Panc1 (cell line): ENCODE data around the gene WSCD1. TPM values are rescaled to one million over a fixed set of nuclear protein-coding genes. Genes with fewer than 3 reads are reported as not detected.

ENCODE experiments used
- ATAC-seq: fragments of 200-7000 bp; cut with Tn5 transposase; 2 replicates; pipeline ENCODE4 v1.9.1; 2020; ENCODE audit warnings: mild to moderate bottlenecking, moderate library complexity
- BruUV-seq: library from RNA; stranded (reverse); fragments of 400-500 nt; replicated peaks from 2 replicates; lab custom pipeline; 2021; lab: Mats Ljungman, UMichigan
- CTCF ChIA-PET: fragments of 300-600 bp; sonication (Branson Sonifier 250); formaldehyde crosslinking; loops from one replicate; lab custom pipeline; 2022; ENCODE audit warnings: antibody characterized with exemption; lab: Charles Lee
- POLR2A ChIA-PET: fragments of 300-600 bp; sonication (Branson Sonifier 250); formaldehyde crosslinking; loops from one replicate; lab custom pipeline; 2022; ENCODE audit warnings: antibody characterized with exemption; lab: Charles Lee
- DNase-seq: peaks from one replicate; pipeline ENCODE4 v3.0.0-alpha.2; 2010; ENCODE audit warnings: low read depth, low spot score
- H3K27ac ChIP-seq: 2 replicates; pipeline ENCODE4 v1.5.1; 2011; ENCODE audit warnings: mild to moderate bottlenecking, low read length, inconsistent platforms
- H3K27me3 ChIP-seq: fragments of 200-500 bp; sonication (Bioruptor generic); 2 replicates; pipeline ENCODE4 v1.6.0; 2014; ENCODE audit warnings: low read length, inconsistent platforms; ENCODE audit not compliant: control insufficient read depth, insufficient read depth
- H3K36me3 ChIP-seq: fragments of 200-500 bp; sonication (Bioruptor generic); 2 replicates; pipeline ENCODE4 v1.5.1; 2014; ENCODE audit warnings: inconsistent platforms, mild to moderate bottlenecking, low read length, moderate library complexity; ENCODE audit not compliant: control insufficient read depth, insufficient read depth
- H3K4me1 ChIP-seq: 2 replicates; pipeline ENCODE4 v1.5.1; 2011; ENCODE audit warnings: inconsistent platforms, mild to moderate bottlenecking, low read length, moderate library complexity; ENCODE audit not compliant: control insufficient read depth, insufficient read depth
- H3K4me3 ChIP-seq, 2 experiments: 2 replicates each; pipeline ENCODE4 v1.5.1; 2011 to 2012; ENCODE audit warnings: low read depth in 2 of 2, low read length in 2 of 2, mild to moderate bottlenecking in 2 of 2, inconsistent platforms in 1 of 2, moderate library complexity in 1 of 2
- H3K9me3 ChIP-seq: fragments of 200-500 bp; sonication (Bioruptor generic); 2 replicates; pipeline ENCODE4 v1.5.1; 2014; ENCODE audit warnings: low read depth, mild to moderate bottlenecking, inconsistent platforms, low read length, moderate library complexity; ENCODE audit not compliant: control insufficient read depth, insufficient read depth
- POLR2AphosphoS5 ChIP-seq: IDR thresholded peaks from 2 replicates; pipeline ENCODE4 v1.6.1; 2012; ENCODE audit warnings: mild to moderate bottlenecking, low read depth, low read length, moderate library complexity
- SIN3A ChIP-seq: IDR thresholded peaks from 2 replicates; pipeline ENCODE4 v1.6.1; 2012; ENCODE audit warnings: low read depth, mild to moderate bottlenecking, low read length, moderate library complexity, borderline replicate concordance; ENCODE audit not compliant: insufficient read depth
- TCF7L2 ChIP-seq: IDR thresholded peaks from 2 replicates; pipeline ENCODE4 v1.6.1; 2011; ENCODE audit warnings: mild to moderate bottlenecking, low read depth, low read length, inconsistent platforms
- in situ Hi-C: cut with HindIII; loops from 2 replicates; pipeline ENCODE4 v1.10.0; 2016; ENCODE audit warnings: low sequenced_read_pairs, low pct_unique_long_range_greater_than_20kb
- intact Hi-C: fragments of 100-400 bp; cut with micrococcal nuclease; formaldehyde crosslinking; loops from one replicate; pipeline ENCODE4 v1.10.0; 2022; ENCODE audit not compliant: unreplicated experiment
- total RNA-seq: library from RNA; stranded (reverse); gene quantifications from one replicate; pipeline ENCODE4 v1.2.1, GENCODE V29; 2021; ENCODE audit not compliant: unreplicated experiment
- TF ChIP-seq, protein P1 (sequence below), 2 experiments: IDR thresholded peaks; 2 replicates each; pipeline ENCODE4 v1.6.1; 2011 to 2012; ENCODE audit warnings: low read depth in 2 of 2, control low read depth in 1 of 2, low read length in 1 of 2, mild to moderate bottlenecking in 1 of 2, moderate library complexity in 1 of 2; ENCODE audit not compliant: insufficient read depth in 1 of 2
- TF ChIP-seq, protein P2 (sequence below): fragments of 450-650 bp; IDR thresholded peaks from 2 replicates; pipeline ENCODE4 v1.5.1; 2017; ENCODE audit warnings: mild to moderate bottlenecking

The WSCD1 gene
- total RNA-seq, 1 experiment from 2014 or later, result 0.74 TPM

DNA sequence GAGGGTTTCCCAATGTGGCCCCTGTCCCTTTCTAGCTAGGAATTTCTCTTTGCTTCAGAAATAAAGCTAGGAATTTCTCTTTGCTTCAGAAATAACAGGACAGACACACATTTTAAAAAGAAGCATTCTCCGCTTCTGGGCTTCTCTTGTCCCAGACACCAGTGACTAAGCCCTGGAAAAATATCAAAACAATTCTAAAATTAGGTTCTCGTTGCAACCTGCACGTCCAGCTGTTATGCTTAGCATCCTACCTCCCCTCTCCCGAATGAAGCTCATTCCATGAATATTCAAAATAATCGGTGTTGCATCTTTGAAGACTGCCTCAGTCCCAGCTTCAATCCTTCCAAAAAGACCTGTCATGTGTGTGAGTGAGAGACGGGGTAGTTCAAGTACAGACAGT, 45.6 kb upstream of the WSCD1 start:
- in situ Hi-C loops, result no loop called here
- no peak overlapping the region for H3K4me3 ChIP-seq
- H3K4me1 ChIP-seq, result no peaks in the 10 kb centered on the region
- intact Hi-C loops, result no loop called here
- TF ChIP-seq, protein P1, sequence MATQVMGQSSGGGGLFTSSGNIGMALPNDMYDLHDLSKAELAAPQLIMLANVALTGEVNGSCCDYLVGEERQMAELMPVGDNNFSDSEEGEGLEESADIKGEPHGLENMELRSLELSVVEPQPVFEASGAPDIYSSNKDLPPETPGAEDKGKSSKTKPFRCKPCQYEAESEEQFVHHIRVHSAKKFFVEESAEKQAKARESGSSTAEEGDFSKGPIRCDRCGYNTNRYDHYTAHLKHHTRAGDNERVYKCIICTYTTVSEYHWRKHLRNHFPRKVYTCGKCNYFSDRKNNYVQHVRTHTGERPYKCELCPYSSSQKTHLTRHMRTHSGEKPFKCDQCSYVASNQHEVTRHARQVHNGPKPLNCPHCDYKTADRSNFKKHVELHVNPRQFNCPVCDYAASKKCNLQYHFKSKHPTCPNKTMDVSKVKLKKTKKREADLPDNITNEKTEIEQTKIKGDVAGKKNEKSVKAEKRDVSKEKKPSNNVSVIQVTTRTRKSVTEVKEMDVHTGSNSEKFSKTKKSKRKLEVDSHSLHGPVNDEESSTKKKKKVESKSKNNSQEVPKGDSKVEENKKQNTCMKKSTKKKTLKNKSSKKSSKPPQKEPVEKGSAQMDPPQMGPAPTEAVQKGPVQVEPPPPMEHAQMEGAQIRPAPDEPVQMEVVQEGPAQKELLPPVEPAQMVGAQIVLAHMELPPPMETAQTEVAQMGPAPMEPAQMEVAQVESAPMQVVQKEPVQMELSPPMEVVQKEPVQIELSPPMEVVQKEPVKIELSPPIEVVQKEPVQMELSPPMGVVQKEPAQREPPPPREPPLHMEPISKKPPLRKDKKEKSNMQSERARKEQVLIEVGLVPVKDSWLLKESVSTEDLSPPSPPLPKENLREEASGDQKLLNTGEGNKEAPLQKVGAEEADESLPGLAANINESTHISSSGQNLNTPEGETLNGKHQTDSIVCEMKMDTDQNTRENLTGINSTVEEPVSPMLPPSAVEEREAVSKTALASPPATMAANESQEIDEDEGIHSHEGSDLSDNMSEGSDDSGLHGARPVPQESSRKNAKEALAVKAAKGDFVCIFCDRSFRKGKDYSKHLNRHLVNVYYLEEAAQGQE (IDR thresholded peaks at IDR 0.05; ENCODE audit: insufficient read depth in 1 of 2, low read depth in 2 of 2, low read length in 1 of 2), result no peak
- TF ChIP-seq SIN3A (no peak), TCF7L2 (no peak), POLR2AphosphoS5 (no peak)
- TF ChIP-seq, protein P2, sequence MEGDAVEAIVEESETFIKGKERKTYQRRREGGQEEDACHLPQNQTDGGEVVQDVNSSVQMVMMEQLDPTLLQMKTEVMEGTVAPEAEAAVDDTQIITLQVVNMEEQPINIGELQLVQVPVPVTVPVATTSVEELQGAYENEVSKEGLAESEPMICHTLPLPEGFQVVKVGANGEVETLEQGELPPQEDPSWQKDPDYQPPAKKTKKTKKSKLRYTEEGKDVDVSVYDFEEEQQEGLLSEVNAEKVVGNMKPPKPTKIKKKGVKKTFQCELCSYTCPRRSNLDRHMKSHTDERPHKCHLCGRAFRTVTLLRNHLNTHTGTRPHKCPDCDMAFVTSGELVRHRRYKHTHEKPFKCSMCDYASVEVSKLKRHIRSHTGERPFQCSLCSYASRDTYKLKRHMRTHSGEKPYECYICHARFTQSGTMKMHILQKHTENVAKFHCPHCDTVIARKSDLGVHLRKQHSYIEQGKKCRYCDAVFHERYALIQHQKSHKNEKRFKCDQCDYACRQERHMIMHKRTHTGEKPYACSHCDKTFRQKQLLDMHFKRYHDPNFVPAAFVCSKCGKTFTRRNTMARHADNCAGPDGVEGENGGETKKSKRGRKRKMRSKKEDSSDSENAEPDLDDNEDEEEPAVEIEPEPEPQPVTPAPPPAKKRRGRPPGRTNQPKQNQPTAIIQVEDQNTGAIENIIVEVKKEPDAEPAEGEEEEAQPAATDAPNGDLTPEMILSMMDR, result no peak
- H3K27me3 ChIP-seq, result peaks cover 5% of the 10 kb centered on the region
- ChIA-PET CTCF (no interaction called here), POLR2A (no interaction called here)
- H3K9me3 ChIP-seq, result no peaks in the 10 kb centered on the region
- H3K36me3 ChIP-seq, result no peaks in the 10 kb centered on the region
- BruUV-seq, result no TSS peak
- DNase-seq, result no peak
- ATAC-seq, result no peak
- no peak overlapping the region for H3K27ac ChIP-seq

DNA sequence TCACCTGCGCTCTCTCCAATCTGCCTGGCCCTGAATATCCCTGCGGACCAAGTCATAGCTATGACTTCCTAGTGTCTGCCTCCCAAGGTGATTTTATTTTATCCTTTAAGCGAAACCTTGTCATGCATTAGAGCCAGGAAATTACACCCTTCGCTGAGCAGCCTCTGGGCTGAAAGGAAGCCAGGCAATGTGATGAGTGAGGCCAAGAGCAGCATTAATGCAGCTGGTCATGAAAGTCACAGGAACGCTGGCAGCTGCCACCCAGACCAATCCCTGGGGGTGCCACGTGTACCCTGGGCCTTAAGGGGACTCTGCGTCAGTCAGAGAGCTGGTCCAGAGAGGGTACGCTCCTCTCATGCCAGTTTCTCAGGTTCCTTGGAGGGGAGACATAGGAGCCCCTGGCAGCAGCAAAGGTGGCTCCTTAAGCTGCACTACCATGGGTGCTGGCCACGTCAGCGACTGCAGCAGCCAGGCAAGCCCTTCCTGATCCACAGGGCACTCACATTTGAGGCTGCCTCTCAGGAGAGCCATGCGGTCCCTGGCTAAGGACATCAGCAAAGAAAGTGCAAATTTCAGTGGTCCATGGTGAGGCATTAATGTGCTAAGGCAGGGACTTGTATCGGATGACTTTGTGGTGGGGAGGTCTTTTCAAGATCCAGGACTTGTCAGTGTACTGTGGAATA, 42.7 kb upstream of the WSCD1 start:
- TF ChIP-seq, protein P2, result no peak
- TF ChIP-seq POLR2AphosphoS5 (no peak), TCF7L2 (no peak), SIN3A (no peak)
- TF ChIP-seq, protein P1 (IDR thresholded peaks at IDR 0.05; ENCODE audit: insufficient read depth in 1 of 2, low read depth in 2 of 2, low read length in 1 of 2), result no peak
- no TSS peak for BruUV-seq
- in situ Hi-C loops, result no loop called here
- ChIA-PET POLR2A (no interaction called here), CTCF (no interaction called here)
- Histone ChIP-seq H3K9me3 (no peaks in the 10 kb centered on the region), H3K4me3 (no peak overlapping the region), H3K4me1 (no peaks in the 10 kb centered on the region), H3K36me3 (no peaks in the 10 kb centered on the region), H3K27ac (no peak overlapping the region), H3K27me3 (peaks cover 5% of the 10 kb centered on the region)
- DNase-seq (no peak), ATAC-seq (no peak)
- intact Hi-C loops, result no loop called here
